Measurements from ENCODE around the gene DCLK3.

DNA sequence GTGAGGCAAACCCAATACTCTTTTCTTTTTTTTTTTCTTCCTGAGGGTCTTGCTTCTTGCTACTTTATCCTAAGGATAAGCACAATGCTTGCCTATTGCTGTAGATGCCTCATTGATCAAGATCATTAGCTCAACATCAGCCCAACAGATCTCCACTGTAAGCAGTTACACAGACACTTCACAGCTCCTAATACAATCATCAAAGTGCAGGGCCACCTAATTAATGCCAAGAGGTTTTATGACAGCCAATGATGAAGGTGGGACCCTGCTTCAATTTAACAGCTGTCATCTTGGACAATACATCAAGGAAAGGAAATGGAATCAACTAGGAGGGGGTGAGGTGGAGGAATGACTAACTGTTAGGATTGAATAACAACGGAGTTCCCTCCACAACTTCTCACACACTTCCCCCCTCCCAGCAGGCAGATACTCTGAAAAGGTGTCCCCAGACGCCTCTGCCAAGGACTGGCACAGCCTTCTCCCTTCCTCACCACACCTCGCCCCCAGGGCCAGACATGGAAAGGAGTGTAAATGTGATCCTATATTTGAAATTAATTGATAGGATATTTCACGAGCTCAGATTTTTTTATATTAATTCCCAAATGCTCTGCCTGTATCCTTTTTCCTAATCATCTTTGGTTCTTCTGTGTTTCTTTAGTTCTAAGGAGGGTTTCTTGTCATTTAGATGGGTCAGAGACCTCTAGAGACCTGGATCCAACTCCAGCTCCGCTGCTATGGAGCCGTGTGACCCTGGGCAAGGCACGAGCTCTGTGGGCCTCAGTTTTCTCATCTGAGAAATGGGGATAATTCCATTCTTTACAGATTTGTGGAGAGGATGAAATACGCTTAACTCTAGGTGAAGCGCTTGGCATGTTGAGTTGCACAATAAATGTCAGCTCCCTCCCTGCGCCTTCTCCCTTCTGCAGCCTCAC lies 1.2 kb downstream of the DCLK3 start:
- TF ChIP-seq TAF1 (IDR thresholded peaks at IDR 0.05; ENCODE audit: low read depth) (no peak), RAD21 (IDR thresholded peaks at IDR 0.05; ENCODE audit: low read depth) (no peak), EP300 (IDR thresholded peaks at IDR 0.05; ENCODE audit: borderline replicate concordance) (no peak), YY1 (IDR thresholded peaks at IDR 0.05; ENCODE audit: low read depth) (no peak), CEBPB (IDR thresholded peaks at IDR 0.05) (no peak), TEAD4 (IDR thresholded peaks at IDR 0.05) (no peak), NFIC (IDR thresholded peaks at IDR 0.05) (no peak), CREB1 (IDR thresholded peaks at IDR 0.05; ENCODE audit: low read depth) (no peak)
- TF ChIP-seq, protein P1, sequence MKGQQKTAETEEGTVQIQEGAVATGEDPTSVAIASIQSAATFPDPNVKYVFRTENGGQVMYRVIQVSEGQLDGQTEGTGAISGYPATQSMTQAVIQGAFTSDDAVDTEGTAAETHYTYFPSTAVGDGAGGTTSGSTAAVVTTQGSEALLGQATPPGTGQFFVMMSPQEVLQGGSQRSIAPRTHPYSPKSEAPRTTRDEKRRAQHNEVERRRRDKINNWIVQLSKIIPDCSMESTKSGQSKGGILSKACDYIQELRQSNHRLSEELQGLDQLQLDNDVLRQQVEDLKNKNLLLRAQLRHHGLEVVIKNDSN (IDR thresholded peaks at IDR 0.05) = no peak
- TF ChIP-seq, protein P2, sequence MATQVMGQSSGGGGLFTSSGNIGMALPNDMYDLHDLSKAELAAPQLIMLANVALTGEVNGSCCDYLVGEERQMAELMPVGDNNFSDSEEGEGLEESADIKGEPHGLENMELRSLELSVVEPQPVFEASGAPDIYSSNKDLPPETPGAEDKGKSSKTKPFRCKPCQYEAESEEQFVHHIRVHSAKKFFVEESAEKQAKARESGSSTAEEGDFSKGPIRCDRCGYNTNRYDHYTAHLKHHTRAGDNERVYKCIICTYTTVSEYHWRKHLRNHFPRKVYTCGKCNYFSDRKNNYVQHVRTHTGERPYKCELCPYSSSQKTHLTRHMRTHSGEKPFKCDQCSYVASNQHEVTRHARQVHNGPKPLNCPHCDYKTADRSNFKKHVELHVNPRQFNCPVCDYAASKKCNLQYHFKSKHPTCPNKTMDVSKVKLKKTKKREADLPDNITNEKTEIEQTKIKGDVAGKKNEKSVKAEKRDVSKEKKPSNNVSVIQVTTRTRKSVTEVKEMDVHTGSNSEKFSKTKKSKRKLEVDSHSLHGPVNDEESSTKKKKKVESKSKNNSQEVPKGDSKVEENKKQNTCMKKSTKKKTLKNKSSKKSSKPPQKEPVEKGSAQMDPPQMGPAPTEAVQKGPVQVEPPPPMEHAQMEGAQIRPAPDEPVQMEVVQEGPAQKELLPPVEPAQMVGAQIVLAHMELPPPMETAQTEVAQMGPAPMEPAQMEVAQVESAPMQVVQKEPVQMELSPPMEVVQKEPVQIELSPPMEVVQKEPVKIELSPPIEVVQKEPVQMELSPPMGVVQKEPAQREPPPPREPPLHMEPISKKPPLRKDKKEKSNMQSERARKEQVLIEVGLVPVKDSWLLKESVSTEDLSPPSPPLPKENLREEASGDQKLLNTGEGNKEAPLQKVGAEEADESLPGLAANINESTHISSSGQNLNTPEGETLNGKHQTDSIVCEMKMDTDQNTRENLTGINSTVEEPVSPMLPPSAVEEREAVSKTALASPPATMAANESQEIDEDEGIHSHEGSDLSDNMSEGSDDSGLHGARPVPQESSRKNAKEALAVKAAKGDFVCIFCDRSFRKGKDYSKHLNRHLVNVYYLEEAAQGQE (IDR thresholded peaks at IDR 0.05; ENCODE audit: low read depth) = no peak
- TF ChIP-seq, protein P3, sequence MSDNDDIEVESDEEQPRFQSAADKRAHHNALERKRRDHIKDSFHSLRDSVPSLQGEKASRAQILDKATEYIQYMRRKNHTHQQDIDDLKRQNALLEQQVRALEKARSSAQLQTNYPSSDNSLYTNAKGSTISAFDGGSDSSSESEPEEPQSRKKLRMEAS (IDR thresholded peaks at IDR 0.05) = no peak

All from Ishikawa (cell line).